AG04450 (cell line): ENCODE results near the gene PLD1. TPM values are rescaled to one million over a fixed set of nuclear protein-coding genes. Genes with fewer than 3 reads are reported as not detected.

Experiments
- CTCF ChIA-PET: fragments of 300-600, 350-600 bp; formaldehyde crosslinking; extraction: SDS; loops from one replicate; lab custom pipeline; 2022; ENCODE audit warnings: antibody characterized with exemption, inconsistent platforms; lab: Charles Lee
- POLR2A ChIA-PET: fragments of 350-600 bp; formaldehyde crosslinking; extraction: SDS; loops from one replicate; lab custom pipeline; 2021; ENCODE audit warnings: antibody characterized with exemption, inconsistent platforms; lab: Yijun Ruan, JAX
- DNase-seq: peaks from one replicate; pipeline ENCODE4 v3.0.0-alpha.2; 2011; ENCODE audit warnings: low read depth, low spot score
- H3K27ac ChIP-seq: one replicate; pipeline ENCODE4 v1.5.1; 2012; ENCODE audit warnings: low read depth, low read length, control low read depth
- H3K27me3 ChIP-seq: one replicate; pipeline ENCODE4 v1.6.0; 2012; ENCODE audit warnings: low read length; ENCODE audit not compliant: control insufficient read depth, insufficient read depth
- H3K4me3 ChIP-seq: 2 replicates; pipeline ENCODE4 v1.5.1; 2011; ENCODE audit warnings: mild to moderate bottlenecking, low read depth, low read length, control low read depth
- H3K9me3 ChIP-seq: 2 replicates; pipeline ENCODE4 v1.5.1; 2012; ENCODE audit warnings: low read length; ENCODE audit not compliant: control insufficient read depth, insufficient read depth
- CTCF ChIP-seq: IDR thresholded peaks from 2 replicates; pipeline ENCODE4 v1.5.1; 2011; ENCODE audit warnings: low read depth, low read length, control low read depth, inconsistent platforms
- polyA plus RNA-seq: library from polyadenylated mRNA; depleted of rRNA; stranded (reverse); fragments of >200 nt; gene quantifications from 2 replicates; pipeline ENCODE4 v1.2.3, GENCODE V29; 2011

Gene PLD1
- polyA plus RNA-seq, 1 experiment: 20.2 TPM

GRCh38 chr3:171763392-171763791 is 46.9 kb downstream of the PLD1 start:
- no peak for DNase-seq
- no peak overlapping the region for H3K27ac ChIP-seq
- no peaks in the 10 kb centered on the region for H3K9me3 ChIP-seq
- no peak for TF ChIP-seq CTCF
- ChIA-PET CTCF (interaction anchor here (0.7 to 2.9 kb wide), 5 partner anchors 9 to 569 kb away, joined by 3 to 32 read pairs (median 3); no protein-coding TSS in a partner anchor), POLR2A (no interaction called here)
- H3K4me3 ChIP-seq: no peak overlapping the region
- H3K27me3 ChIP-seq: no peaks in the 10 kb centered on the region

GRCh38 chr3:171760477-171760876 is 49.8 kb downstream of the PLD1 start:
- ChIA-PET POLR2A (no interaction called here), CTCF (interaction anchor here (0.9 kb wide), 2 partner anchors 12 kb away, joined by 3 read pairs; no protein-coding TSS in a partner anchor)
- Histone ChIP-seq H3K27me3 (no peaks in the 10 kb centered on the region), H3K4me3 (no peak overlapping the region), H3K9me3 (no peaks in the 10 kb centered on the region), H3K27ac (no peak overlapping the region)
- no peak for DNase-seq
- no peak for TF ChIP-seq CTCF

DNA sequence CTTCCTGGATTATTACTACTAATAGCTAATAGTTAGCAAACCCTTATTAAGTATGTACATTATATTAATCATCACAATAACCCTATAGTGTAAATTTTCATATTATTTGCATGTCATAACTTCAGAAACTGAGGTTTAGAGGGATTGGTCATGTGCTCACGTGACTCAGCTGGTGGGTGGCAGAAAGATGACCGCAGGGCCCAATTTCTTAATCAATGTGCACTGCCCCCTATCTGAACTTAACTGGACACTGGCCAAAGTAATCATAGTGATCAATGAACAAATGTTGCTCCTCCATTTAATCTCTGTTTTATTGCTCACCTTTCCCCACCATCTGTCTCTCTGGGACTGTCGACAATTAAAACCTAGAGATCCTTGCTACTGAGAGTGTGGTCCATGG is 52.2 kb downstream of the PLD1 start:
- no peak overlapping the region for H3K27ac ChIP-seq
- H3K9me3 ChIP-seq: no peaks in the 10 kb centered on the region
- H3K27me3 ChIP-seq: no peaks in the 10 kb centered on the region
- TF ChIP-seq CTCF: no peak
- POLR2A ChIA-PET: no interaction called here
- CTCF ChIA-PET: interaction anchor here (1.0 to 6.6 kb wide), 2 partner anchors 14 to 144 kb away, joined by 5 to 47 read pairs; no protein-coding TSS in a partner anchor
- H3K4me3 ChIP-seq: no peak overlapping the region
- no peak for DNase-seq

- Histone ChIP-seq H3K9me3 (no peaks in the 10 kb centered on the region), H3K27me3 (no peaks in the 10 kb centered on the region), H3K4me3 (no peak overlapping the region), H3K27ac (no peak overlapping the region)
- DNase-seq: no peak
- CTCF ChIA-PET: interaction anchor here (1.0 to 6.6 kb wide), 2 partner anchors 14 to 143 kb away, joined by 5 to 47 read pairs; no protein-coding TSS in a partner anchor
- no peak for TF ChIP-seq CTCF
- POLR2A ChIA-PET: no interaction called here
These were observed 52.8 kb downstream of the PLD1 start for GRCh38 chr3:171757361-171758034.

- POLR2A ChIA-PET: no interaction called here
- CTCF ChIA-PET: interaction anchor here (1.4 to 6.6 kb wide), 2 partner anchors 16 to 794 kb away, joined by 3 to 47 read pairs; no protein-coding TSS in a partner anchor
These were observed 54.6 kb downstream of the PLD1 start for GRCh38 chr3:171755656-171756055.

More at GRCh38 chr3:171755656-171756055, 54.6 kb downstream of the PLD1 start:
- H3K27ac ChIP-seq: no peak overlapping the region
- no peaks in the 10 kb centered on the region for H3K9me3 ChIP-seq
- H3K4me3 ChIP-seq: no peak overlapping the region
- no peak for TF ChIP-seq CTCF
- DNase-seq: no peak
- no peaks in the 10 kb centered on the region for H3K27me3 ChIP-seq
